HCT116 (cell line): ENCODE data around the gene NOS1. TPM values are rescaled to one million over a fixed set of nuclear protein-coding genes. Genes with fewer than 3 reads are reported as not detected.

ENCODE experiments used
- ATAC-seq: fragments of 200-7000 bp; cut with Tn5 transposase; 2 replicates; pipeline ENCODE4 v1.9.1; 2020; ENCODE audit warnings: mild to moderate bottlenecking, moderate library complexity
- BruUV-seq: library from RNA; stranded (reverse); fragments of 400-500 nt; replicated peaks from 2 replicates; lab custom pipeline; 2021; lab: Mats Ljungman, UMichigan
- CTCF ChIA-PET: fragments of 300-600 bp; sonication (Branson Sonifier 250); formaldehyde crosslinking; loops from one replicate; lab custom pipeline; 2021; ENCODE audit warnings: antibody characterized with exemption; lab: Charles Lee
- POLR2A ChIA-PET: fragments of 300-600, 350-600 bp; sonication (Branson Sonifier 250); formaldehyde crosslinking; loops from one replicate; lab custom pipeline; 2021; ENCODE audit warnings: antibody characterized with exemption; lab: Charles Lee
- RAD21 ChIA-PET, 2 experiments: fragments of 300-600 bp; sonication (Branson Sonifier 250); formaldehyde crosslinking; loops; one replicate each; lab custom pipeline; 2023; ENCODE audit warnings: low total read pairs in 2 of 2; ENCODE audit not compliant: uncharacterized antibody in 2 of 2, unreplicated experiment in 2 of 2, low non-redundant PET in 1 of 2; lab: Charles Lee
- DNase-seq: peaks from one replicate; pipeline ENCODE4 v3.0.0-alpha.2; 2010; ENCODE audit warnings: low read depth, low spot score
- H2AFZ ChIP-seq: fragments of 200-600 bp; shearing (Covaris generic), sonication (generic); 2 replicates; pipeline ENCODE4 v1.6.1; 2017; ENCODE audit warnings: low read depth, mixed run types, mixed read lengths, antibody characterized with exemption, low read length; ENCODE audit not compliant: poor library complexity, severe bottlenecking
- H3K27ac ChIP-seq: 2 replicates; pipeline ENCODE4 v1.5.1; 2012; ENCODE audit warnings: low read depth, low read length
- H3K27me3 ChIP-seq: fragments of 200-600 bp; sonication (generic); 2 replicates; pipeline ENCODE4 v1.6.1; 2016; ENCODE audit warnings: mixed run types, low read length, mixed read lengths; ENCODE audit not compliant: insufficient read depth
- H3K36me3 ChIP-seq, 2 experiments: fragments of 200-500 bp in 1 of 2; fragments of 200-600 bp in 1 of 2; sonication (Bioruptor generic) in 1 of 2; sonication (generic) in 1 of 2; 2 replicates each; pipeline versions ENCODE4 v1.5.1 to v1.6.1; 2014 to 2016; ENCODE audit warnings: low read length in 2 of 2, inconsistent platforms in 1 of 2, mixed read lengths in 1 of 2, mixed run types in 1 of 2; ENCODE audit not compliant: insufficient read depth in 2 of 2, control insufficient read depth in 1 of 2
- H3K4me1 ChIP-seq, 2 experiments: fragments of 200-600 bp in 1 of 2; sonication (generic) in 1 of 2; 2 replicates each; pipeline versions ENCODE4 v1.5.1 to v1.6.1; 2012 to 2017; ENCODE audit warnings: low read length in 2 of 2, inconsistent platforms in 1 of 2, mild to moderate bottlenecking in 1 of 2, mixed read lengths in 1 of 2, mixed run types in 1 of 2, moderate library complexity in 1 of 2; ENCODE audit not compliant: insufficient read depth in 2 of 2, control insufficient read depth in 1 of 2
- H3K4me2 ChIP-seq: fragments of 200-600 bp; sonication (generic); 2 replicates; pipeline ENCODE4 v1.6.1; 2017; ENCODE audit warnings: mixed run types, low read length, mixed read lengths
- H3K4me3 ChIP-seq, 2 experiments: fragments of 200-600 bp in 1 of 2; sonication (generic) in 1 of 2; replicated peaks in 1 of 2; 2 replicates each; pipeline ENCODE4 v1.5.1; 2011 to 2016; ENCODE audit warnings: low read length in 2 of 2, control low read depth in 1 of 2, low read depth in 1 of 2, mild to moderate bottlenecking in 1 of 2, mixed read lengths in 1 of 2, mixed run types in 1 of 2
- H3K79me2 ChIP-seq: fragments of 200-600 bp; sonication (generic); 2 replicates; pipeline ENCODE4 v1.6.1; 2017; ENCODE audit warnings: mild to moderate bottlenecking, mixed run types, low read length, moderate library complexity, mixed read lengths; ENCODE audit not compliant: insufficient read depth
- H3K9ac ChIP-seq: fragments of 200-600 bp; sonication (generic); 2 replicates; pipeline ENCODE4 v1.6.1; 2016; ENCODE audit warnings: low read length, mixed read lengths
- H3K9me2 ChIP-seq: fragments of 200-600 bp; sonication (generic), shearing (Covaris generic); 2 replicates; pipeline ENCODE4 v1.6.1; 2017; ENCODE audit warnings: mixed run types, mild to moderate bottlenecking, moderate library complexity; ENCODE audit not compliant: insufficient read depth
- H3K9me3 ChIP-seq, 2 experiments: fragments of 200-500 bp in 1 of 2; fragments of 200-600 bp in 1 of 2; sonication (Bioruptor generic) in 1 of 2; sonication (generic) in 1 of 2; 2 replicates each; pipeline ENCODE4 v1.6.1; 2014 to 2017; ENCODE audit warnings: low read length in 2 of 2, mixed read lengths in 2 of 2, inconsistent platforms in 1 of 2, low read depth in 1 of 2, mild to moderate bottlenecking in 1 of 2, mixed run types in 1 of 2, moderate library complexity in 1 of 2; ENCODE audit not compliant: control insufficient read depth in 1 of 2, insufficient read depth in 1 of 2
- H4K20me1 ChIP-seq: fragments of 200-600 bp; sonication (generic), shearing (Covaris generic); 2 replicates; pipeline ENCODE4 v1.6.1; 2017; ENCODE audit warnings: mixed run types, mild to moderate bottlenecking, moderate library complexity; ENCODE audit not compliant: insufficient read depth
- CBX3 ChIP-seq: IDR thresholded peaks from 2 replicates; pipeline ENCODE4 v1.6.1; 2012; ENCODE audit warnings: low read depth
- CEBPB ChIP-seq: IDR thresholded peaks from 2 replicates; pipeline ENCODE4 v1.6.1; 2012; ENCODE audit warnings: low read depth
- EGR1 ChIP-seq: IDR thresholded peaks from 2 replicates; pipeline ENCODE4 v1.6.1; 2012; ENCODE audit warnings: low read depth
- EZH2 ChIP-seq: fragments of 200-600 bp; sonication (generic); IDR thresholded peaks from 2 replicates; pipeline ENCODE4 v1.6.1; 2017; ENCODE audit warnings: antibody characterized with exemption, mixed run types
- EZH2phosphoT487 ChIP-seq: fragments of 200-600 bp; IDR thresholded peaks from 2 replicates; pipeline ENCODE4 v1.6.1; 2018; ENCODE audit warnings: antibody characterized with exemption, borderline replicate concordance
- JUND ChIP-seq: IDR thresholded peaks from 2 replicates; pipeline ENCODE4 v1.6.1; 2012
- POLR2A ChIP-seq: IDR thresholded peaks from 2 replicates; pipeline ENCODE4 v1.7.0; 2011; ENCODE audit warnings: borderline replicate concordance; ENCODE audit not compliant: insufficient read depth, insufficient read length; ENCODE audit errors: extremely low read depth
- RAD21 ChIP-seq: IDR thresholded peaks from 2 replicates; pipeline ENCODE4 v1.6.1; 2012; ENCODE audit warnings: low read depth, mild to moderate bottlenecking
- SRF ChIP-seq: IDR thresholded peaks from 2 replicates; pipeline ENCODE4 v1.6.1; 2012; ENCODE audit warnings: low read depth
- TCF7L2 ChIP-seq: IDR thresholded peaks from 2 replicates; pipeline ENCODE4 v1.7.0; 2011; ENCODE audit warnings: borderline replicate concordance, inconsistent platforms; ENCODE audit not compliant: insufficient read depth, insufficient read length; ENCODE audit errors: extremely low read depth
- YY1 ChIP-seq: IDR thresholded peaks from 2 replicates; pipeline ENCODE4 v1.6.1; 2011; ENCODE audit warnings: low read length, low read depth, moderate library complexity, mild to moderate bottlenecking; ENCODE audit not compliant: insufficient replicate concordance; ENCODE audit errors: extremely low read depth
- ZNF274 ChIP-seq: fragments of 200-500 bp; sonication (Bioruptor generic); IDR thresholded peaks from 2 replicates; pipeline ENCODE4 v1.6.1; 2014; ENCODE audit warnings: mild to moderate bottlenecking, low read depth, low read length, inconsistent platforms
- intact Hi-C: fragments of 100-400 bp; cut with micrococcal nuclease; formaldehyde crosslinking; loops from 2 replicates; pipeline ENCODE4 v1.10.0; 2022
- total RNA-seq: library from RNA; stranded (reverse); gene quantifications from one replicate; pipeline ENCODE4 v1.2.1, GENCODE V29; 2021; ENCODE audit not compliant: unreplicated experiment
- TF ChIP-seq, protein P1 (sequence below): IDR thresholded peaks from 2 replicates; pipeline ENCODE4 v1.6.1; 2012; ENCODE audit warnings: low read depth
- TF ChIP-seq, protein P2 (sequence below), 3 experiments: fragments of 200-600 bp in 1 of 3; sonication (generic) in 1 of 3; IDR thresholded peaks in 2 of 3; conservative IDR thresholded peaks in 1 of 3; 2 replicates each; pipeline ENCODE4 v1.5.1; 2012 to 2017; ENCODE audit warnings: low read depth in 2 of 3, low read length in 2 of 3, antibody characterized with exemption in 1 of 3, borderline replicate concordance in 1 of 3, control low read depth in 1 of 3, mild to moderate bottlenecking in 1 of 3, mixed read lengths in 1 of 3, mixed run types in 1 of 3, moderate library complexity in 1 of 3; ENCODE audit not compliant: insufficient read depth in 1 of 3
- TF ChIP-seq, protein P3 (sequence below): IDR thresholded peaks from 2 replicates; pipeline ENCODE4 v1.6.1; 2011; ENCODE audit warnings: mild to moderate bottlenecking, low read length, moderate library complexity; ENCODE audit not compliant: insufficient replicate concordance; ENCODE audit errors: extremely low read depth
- TF ChIP-seq, protein P4 (sequence below): IDR thresholded peaks from 2 replicates; pipeline ENCODE4 v1.6.1; 2012

Gene NOS1
- total RNA-seq, 1 experiment from 2014 or later: 0.22 TPM

DNA sequence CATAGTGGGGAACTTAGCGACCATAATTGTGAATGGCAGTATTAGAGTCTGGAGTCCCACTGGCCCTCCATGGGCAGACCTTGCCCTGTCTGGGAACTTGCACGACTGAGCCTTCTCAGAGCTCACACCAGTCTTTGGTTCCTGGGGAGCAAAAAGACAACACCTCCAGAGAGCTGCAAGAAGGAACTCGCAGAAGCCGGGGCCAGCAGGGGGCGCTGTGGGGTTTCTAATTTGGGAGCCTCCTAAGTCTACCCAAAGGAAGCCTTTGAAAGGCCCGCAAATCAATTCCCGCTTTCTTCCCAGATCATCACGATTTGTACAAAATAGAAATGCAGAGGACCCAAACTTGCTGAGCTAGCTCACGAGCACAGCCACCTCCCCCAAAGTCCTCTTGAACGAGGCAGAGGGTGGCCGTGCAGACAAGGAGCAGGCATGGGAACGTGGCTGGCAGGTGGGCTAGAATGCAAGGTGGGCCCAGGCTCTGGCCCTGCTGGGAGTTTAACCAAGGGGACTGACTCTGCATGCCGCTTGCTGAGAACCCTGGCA, 124.9 kb downstream of the NOS1 start:
- Histone ChIP-seq H2AFZ (no peak overlapping the region), H3K4me3 (no peak overlapping the region), H3K9me2 (no peaks in the 10 kb centered on the region), H3K79me2 (no peaks in the 10 kb centered on the region), H3K27ac (no peak overlapping the region), H3K4me2 (no peak overlapping the region), H3K9me3 (no peaks in the 10 kb centered on the region), H3K9ac (no peak overlapping the region), H3K27me3 (0 out of 2 replicates have a peak, but pooled peaks cover 6% of the 10 kb centered on the region), H3K4me1 (no peaks in the 10 kb centered on the region), H3K36me3 (no peaks in the 10 kb centered on the region), H4K20me1 (no peaks in the 10 kb centered on the region)
- CTCF ChIA-PET: interaction anchor here (0.7 to 2.6 kb wide), 11 partner anchors 9 to 620 kb away, joined by 3 to 14 read pairs (median 7); no protein-coding TSS in a partner anchor
- no TSS peak for BruUV-seq
- TF ChIP-seq TCF7L2: peak; percentile 61
- TF ChIP-seq, protein P1, sequence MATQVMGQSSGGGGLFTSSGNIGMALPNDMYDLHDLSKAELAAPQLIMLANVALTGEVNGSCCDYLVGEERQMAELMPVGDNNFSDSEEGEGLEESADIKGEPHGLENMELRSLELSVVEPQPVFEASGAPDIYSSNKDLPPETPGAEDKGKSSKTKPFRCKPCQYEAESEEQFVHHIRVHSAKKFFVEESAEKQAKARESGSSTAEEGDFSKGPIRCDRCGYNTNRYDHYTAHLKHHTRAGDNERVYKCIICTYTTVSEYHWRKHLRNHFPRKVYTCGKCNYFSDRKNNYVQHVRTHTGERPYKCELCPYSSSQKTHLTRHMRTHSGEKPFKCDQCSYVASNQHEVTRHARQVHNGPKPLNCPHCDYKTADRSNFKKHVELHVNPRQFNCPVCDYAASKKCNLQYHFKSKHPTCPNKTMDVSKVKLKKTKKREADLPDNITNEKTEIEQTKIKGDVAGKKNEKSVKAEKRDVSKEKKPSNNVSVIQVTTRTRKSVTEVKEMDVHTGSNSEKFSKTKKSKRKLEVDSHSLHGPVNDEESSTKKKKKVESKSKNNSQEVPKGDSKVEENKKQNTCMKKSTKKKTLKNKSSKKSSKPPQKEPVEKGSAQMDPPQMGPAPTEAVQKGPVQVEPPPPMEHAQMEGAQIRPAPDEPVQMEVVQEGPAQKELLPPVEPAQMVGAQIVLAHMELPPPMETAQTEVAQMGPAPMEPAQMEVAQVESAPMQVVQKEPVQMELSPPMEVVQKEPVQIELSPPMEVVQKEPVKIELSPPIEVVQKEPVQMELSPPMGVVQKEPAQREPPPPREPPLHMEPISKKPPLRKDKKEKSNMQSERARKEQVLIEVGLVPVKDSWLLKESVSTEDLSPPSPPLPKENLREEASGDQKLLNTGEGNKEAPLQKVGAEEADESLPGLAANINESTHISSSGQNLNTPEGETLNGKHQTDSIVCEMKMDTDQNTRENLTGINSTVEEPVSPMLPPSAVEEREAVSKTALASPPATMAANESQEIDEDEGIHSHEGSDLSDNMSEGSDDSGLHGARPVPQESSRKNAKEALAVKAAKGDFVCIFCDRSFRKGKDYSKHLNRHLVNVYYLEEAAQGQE: no peak
- TF ChIP-seq, protein P2, sequence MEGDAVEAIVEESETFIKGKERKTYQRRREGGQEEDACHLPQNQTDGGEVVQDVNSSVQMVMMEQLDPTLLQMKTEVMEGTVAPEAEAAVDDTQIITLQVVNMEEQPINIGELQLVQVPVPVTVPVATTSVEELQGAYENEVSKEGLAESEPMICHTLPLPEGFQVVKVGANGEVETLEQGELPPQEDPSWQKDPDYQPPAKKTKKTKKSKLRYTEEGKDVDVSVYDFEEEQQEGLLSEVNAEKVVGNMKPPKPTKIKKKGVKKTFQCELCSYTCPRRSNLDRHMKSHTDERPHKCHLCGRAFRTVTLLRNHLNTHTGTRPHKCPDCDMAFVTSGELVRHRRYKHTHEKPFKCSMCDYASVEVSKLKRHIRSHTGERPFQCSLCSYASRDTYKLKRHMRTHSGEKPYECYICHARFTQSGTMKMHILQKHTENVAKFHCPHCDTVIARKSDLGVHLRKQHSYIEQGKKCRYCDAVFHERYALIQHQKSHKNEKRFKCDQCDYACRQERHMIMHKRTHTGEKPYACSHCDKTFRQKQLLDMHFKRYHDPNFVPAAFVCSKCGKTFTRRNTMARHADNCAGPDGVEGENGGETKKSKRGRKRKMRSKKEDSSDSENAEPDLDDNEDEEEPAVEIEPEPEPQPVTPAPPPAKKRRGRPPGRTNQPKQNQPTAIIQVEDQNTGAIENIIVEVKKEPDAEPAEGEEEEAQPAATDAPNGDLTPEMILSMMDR (IDR thresholded peaks at IDR 0.05 in 2 of 3, conservative IDR thresholded peaks at IDR 0.05 in 1 of 3; ENCODE audit: borderline replicate concordance in 1 of 3, insufficient read depth in 1 of 3, low read depth in 2 of 3, low read length in 2 of 3): peak; percentile 70 to 92 (median 85)
- TF ChIP-seq EZH2: no peak
- peak; percentile 77 for TF ChIP-seq RAD21
- TF ChIP-seq, protein P3, sequence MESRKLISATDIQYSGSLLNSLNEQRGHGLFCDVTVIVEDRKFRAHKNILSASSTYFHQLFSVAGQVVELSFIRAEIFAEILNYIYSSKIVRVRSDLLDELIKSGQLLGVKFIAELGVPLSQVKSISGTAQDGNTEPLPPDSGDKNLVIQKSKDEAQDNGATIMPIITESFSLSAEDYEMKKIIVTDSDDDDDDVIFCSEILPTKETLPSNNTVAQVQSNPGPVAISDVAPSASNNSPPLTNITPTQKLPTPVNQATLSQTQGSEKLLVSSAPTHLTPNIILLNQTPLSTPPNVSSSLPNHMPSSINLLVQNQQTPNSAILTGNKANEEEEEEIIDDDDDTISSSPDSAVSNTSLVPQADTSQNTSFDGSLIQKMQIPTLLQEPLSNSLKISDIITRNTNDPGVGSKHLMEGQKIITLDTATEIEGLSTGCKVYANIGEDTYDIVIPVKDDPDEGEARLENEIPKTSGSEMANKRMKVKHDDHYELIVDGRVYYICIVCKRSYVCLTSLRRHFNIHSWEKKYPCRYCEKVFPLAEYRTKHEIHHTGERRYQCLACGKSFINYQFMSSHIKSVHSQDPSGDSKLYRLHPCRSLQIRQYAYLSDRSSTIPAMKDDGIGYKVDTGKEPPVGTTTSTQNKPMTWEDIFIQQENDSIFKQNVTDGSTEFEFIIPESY: no peak
- no peak for TF ChIP-seq JUND
- TF ChIP-seq CEBPB: no peak
- TF ChIP-seq, protein P4, sequence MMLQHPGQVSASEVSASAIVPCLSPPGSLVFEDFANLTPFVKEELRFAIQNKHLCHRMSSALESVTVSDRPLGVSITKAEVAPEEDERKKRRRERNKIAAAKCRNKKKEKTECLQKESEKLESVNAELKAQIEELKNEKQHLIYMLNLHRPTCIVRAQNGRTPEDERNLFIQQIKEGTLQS: no peak
- TF ChIP-seq CBX3: no peak
- TF ChIP-seq SRF: no peak
- no peak for TF ChIP-seq POLR2A
- no peak for TF ChIP-seq EGR1
- TF ChIP-seq ZNF274: no peak
- TF ChIP-seq EZH2phosphoT487: no peak
- TF ChIP-seq YY1: no peak
- RAD21 ChIA-PET: interaction anchor here in 1 of 2 experiments (1.0 kb wide), 1 partner anchor 613 kb away, joined by 3 read pairs; no protein-coding TSS in a partner anchor
- POLR2A ChIA-PET: interaction anchor here (0.6 kb wide), 1 partner anchor 45 kb away, joined by 6 read pairs; no protein-coding TSS in a partner anchor
- intact Hi-C loops: loop anchor here (1.0 to 5.0 kb wide), 4 partner anchors 130 to 614 kb away; no protein-coding TSS in a partner anchor
- DNase-seq (peak; percentile 58), ATAC-seq (peak; percentile 92)
